ENCODE measurements around the gene ADARB1. TPM values are rescaled to one million over a fixed set of nuclear protein-coding genes. Genes with fewer than 3 reads are reported as not detected.
A peak's percentile ranks its signal among the peaks of the same experiment; 100 is the strongest.

The ADARB1 gene
- total and polyA plus RNA-seq, 9 of the 15 experiments (the other 6 are each of a cell fraction or from before 2014, with no cell fraction given) = 6.7 to 16.0 (median 8.3) TPM

GRCh38 chr21:45152265-45152746, 77.9 kb downstream of the ADARB1 start (continued):
- TF ChIP-seq THAP12 (CRISPR knock-in tag; IDR thresholded peaks at IDR 0.05) (no peak), ZNF318 (IDR thresholded peaks at IDR 0.05; ENCODE audit: borderline replicate concordance in 1 of 2, low read depth in 1 of 2) (no peak), GABPA (tag; conservative IDR thresholded peaks at IDR 0.05; ENCODE audit: low read depth) (0 out of 2 replicates have a peak, but pooled peaks have one; percentile 49), ZFX (CRISPR knock-in tag; IDR thresholded peaks at IDR 0.05) (peak; percentile 60; the same call in 1 of the 2 replicates), MLLT1 (IDR thresholded peaks at IDR 0.05) (0 out of 4 replicates have a peak, but pooled peaks of 1 of the 2 experiments have one; percentile 59), NUFIP1 (IDR thresholded peaks at IDR 0.05; ENCODE audit: partially characterized antibody) (no peak), RERE (CRISPR knock-in tag; IDR thresholded peaks at IDR 0.05; ENCODE audit: borderline replicate concordance) (no peak), CBX2 (IDR thresholded peaks at IDR 0.05; ENCODE audit: insufficient read depth, low read length, poor library complexity, severe bottlenecking) (no peak)

Measured in K562 (cell line).